Neural progenitor cell (in vitro differentiated cells): ENCODE results near the gene CRTC2. TPM values are rescaled to one million over a fixed set of nuclear protein-coding genes. Genes with fewer than 3 reads are reported as not detected.

Experiments
- DNase-seq: peaks from one replicate; pipeline ENCODE4 v3.0.0-alpha.2; 2016; ENCODE audit warnings: low spot score
- H2AFZ ChIP-seq: fragments of 200-600 bp; sonication (generic); replicated peaks from 2 replicates; pipeline ENCODE4 v1.6.1; 2016; ENCODE audit warnings: antibody characterized with exemption
- H3F3A ChIP-seq: fragments of 200-600 bp; sonication (generic); 2 replicates; pipeline ENCODE4 v1.6.1; 2016; ENCODE audit warnings: antibody characterized with exemption, low read depth
- H3K27ac ChIP-seq: fragments of 200-600 bp; sonication (generic); 2 replicates; pipeline ENCODE4 v1.5.1; 2016; ENCODE audit warnings: mild to moderate bottlenecking
- H3K27me3 ChIP-seq: fragments of 200-600 bp; sonication (generic); 2 replicates; pipeline ENCODE4 v1.6.1; 2016; ENCODE audit warnings: mild to moderate bottlenecking, moderate library complexity
- H3K36me3 ChIP-seq: fragments of 200-600 bp; sonication (generic); 2 replicates; pipeline ENCODE4 v1.5.1; 2016
- H3K4me1 ChIP-seq: fragments of 200-600 bp; sonication (generic); 2 replicates; pipeline ENCODE4 v1.6.1; 2016; ENCODE audit warnings: mixed run types
- H3K4me2 ChIP-seq: fragments of 200-600 bp; sonication (generic); 2 replicates; pipeline ENCODE4 v1.6.1; 2016
- H3K4me3 ChIP-seq: fragments of 200-600 bp; sonication (generic); 2 replicates; pipeline ENCODE4 v1.5.1; 2016
- H3K79me2 ChIP-seq: fragments of 200-600 bp; sonication (generic); 2 replicates; pipeline ENCODE4 v1.6.1; 2016; ENCODE audit warnings: low read depth
- H3K9ac ChIP-seq: fragments of 200-600 bp; sonication (generic); 2 replicates; pipeline ENCODE4 v1.6.1; 2016
- H3K9me3 ChIP-seq: fragments of 200-600 bp; sonication (generic); 2 replicates; pipeline ENCODE4 v1.5.1; 2016; ENCODE audit warnings: low read depth
- H4K20me1 ChIP-seq: fragments of 200-600 bp; sonication (generic); 2 replicates; pipeline ENCODE4 v1.6.1; 2016; ENCODE audit warnings: low read depth
- H3K27ac Mint-ChIP-seq: 3 replicates; pipeline ENCODE4 v1.8.0; 2021; ENCODE audit warnings: mixed read lengths
- H3K27me3 Mint-ChIP-seq: 2 replicates; pipeline ENCODE4 v1.8.0; 2022; ENCODE audit warnings: low read depth, mild to moderate bottlenecking, inconsistent platforms, moderate library complexity, mixed read lengths; ENCODE audit not compliant: insufficient read depth
- H3K36me3 Mint-ChIP-seq: 3 replicates; pipeline ENCODE4 v1.8.0; 2021; ENCODE audit warnings: mixed read lengths
- H3K4me1 Mint-ChIP-seq: 3 replicates; pipeline ENCODE4 v1.8.0; 2021; ENCODE audit warnings: mixed read lengths
- H3K4me3 Mint-ChIP-seq: 3 replicates; pipeline ENCODE4 v1.8.0; 2021; ENCODE audit warnings: mild to moderate bottlenecking, moderate library complexity, mixed read lengths
- H3K9me3 Mint-ChIP-seq: 3 replicates; pipeline ENCODE4 v1.8.0; 2020; ENCODE audit warnings: mixed read lengths
- EZH2 ChIP-seq: fragments of 200-600 bp; sonication (generic); IDR thresholded peaks from 2 replicates; pipeline ENCODE4 v1.6.1; 2017; ENCODE audit warnings: antibody characterized with exemption, mild to moderate bottlenecking, moderate library complexity
- EZH2phosphoT487 ChIP-seq: fragments of 200-600 bp; sonication (generic); IDR thresholded peaks from 2 replicates; pipeline ENCODE4 v1.6.1; 2017; ENCODE audit warnings: antibody characterized with exemption
- total RNA-seq: library from RNA; depleted of rRNA; stranded (reverse); fragments of >200 nt; gene quantifications from 2 replicates; pipeline ENCODE4 v1.2.3, GENCODE V29; 2015; ENCODE audit warnings: low replicate concordance
- TF ChIP-seq, protein P1 (sequence below): fragments of 200-600 bp; sonication (generic); IDR thresholded peaks from 2 replicates; pipeline ENCODE4 v1.5.1; 2017; ENCODE audit warnings: antibody characterized with exemption, mild to moderate bottlenecking

The CRTC2 gene
- total RNA-seq, 1 donor from 2014 or later = 6.7 TPM

DNA sequence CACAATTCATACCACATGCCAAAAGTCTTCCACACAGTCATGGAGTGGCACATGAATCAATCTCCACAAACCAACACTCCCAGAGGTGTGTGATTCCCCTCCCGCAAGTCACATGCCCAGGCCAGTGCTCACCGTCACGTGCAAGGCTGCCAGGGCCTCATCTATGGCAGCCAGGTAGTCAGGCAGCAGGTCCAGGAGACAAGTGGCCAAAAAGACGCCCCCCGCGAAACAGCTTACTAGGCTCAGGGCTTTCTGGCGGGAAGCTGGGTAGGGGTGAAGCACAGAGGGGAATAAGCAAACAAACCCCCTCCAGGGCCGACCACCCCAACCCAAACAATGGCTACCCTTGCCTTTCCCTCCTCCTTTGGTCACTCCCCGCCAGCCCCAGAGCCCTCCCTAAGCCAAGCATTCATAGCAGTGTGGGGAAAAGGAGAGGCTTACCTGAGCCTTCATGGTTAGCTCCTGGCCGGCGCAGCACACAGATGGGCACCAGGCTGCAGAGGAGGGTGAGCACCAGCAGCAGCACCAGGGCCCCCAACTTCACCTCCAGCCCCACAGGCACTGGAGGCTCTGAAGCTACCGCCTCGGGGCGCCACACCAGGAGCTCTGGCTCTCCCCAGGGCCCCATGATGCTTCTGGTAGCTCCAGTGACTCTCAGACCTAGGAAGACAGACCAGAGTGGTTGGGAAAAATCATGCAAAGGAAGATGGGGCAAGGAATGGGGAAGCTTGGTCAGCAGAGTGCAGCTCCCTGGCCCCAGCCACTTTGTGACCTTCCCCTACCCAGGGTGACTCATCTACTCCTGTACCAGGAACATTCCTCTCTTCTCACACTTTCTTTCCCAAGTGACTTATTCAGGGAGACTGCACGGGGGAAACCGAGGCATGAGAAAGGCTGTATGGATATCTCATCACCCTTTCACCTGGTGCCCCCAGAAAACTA is 3.9 kb upstream of the CRTC2 start:
- peaks cover 9% of the 10 kb centered on the region for H3K27me3 Mint-ChIP-seq
- Histone ChIP-seq H3K27ac (no peak overlapping the region), H3K4me3 (peak overlapping the region; percentile 63), H3K9ac (peak overlapping the region; percentile 71), H3K9me3 (no peaks in the 10 kb centered on the region), H2AFZ (no peak overlapping the region), H3F3A (peaks cover 60% of the 10 kb centered on the region), H3K4me2 (peak overlapping the region; percentile 91), H3K27me3 (no peaks in the 10 kb centered on the region), H3K4me1 (peaks cover 29% of the 10 kb centered on the region), H4K20me1 (peaks cover 13% of the 10 kb centered on the region), H3K79me2 (peaks cover 69% of the 10 kb centered on the region), H3K36me3 (no peaks in the 10 kb centered on the region)
- TF ChIP-seq EZH2 (no peak), EZH2phosphoT487 (no peak)
- TF ChIP-seq, protein P1, sequence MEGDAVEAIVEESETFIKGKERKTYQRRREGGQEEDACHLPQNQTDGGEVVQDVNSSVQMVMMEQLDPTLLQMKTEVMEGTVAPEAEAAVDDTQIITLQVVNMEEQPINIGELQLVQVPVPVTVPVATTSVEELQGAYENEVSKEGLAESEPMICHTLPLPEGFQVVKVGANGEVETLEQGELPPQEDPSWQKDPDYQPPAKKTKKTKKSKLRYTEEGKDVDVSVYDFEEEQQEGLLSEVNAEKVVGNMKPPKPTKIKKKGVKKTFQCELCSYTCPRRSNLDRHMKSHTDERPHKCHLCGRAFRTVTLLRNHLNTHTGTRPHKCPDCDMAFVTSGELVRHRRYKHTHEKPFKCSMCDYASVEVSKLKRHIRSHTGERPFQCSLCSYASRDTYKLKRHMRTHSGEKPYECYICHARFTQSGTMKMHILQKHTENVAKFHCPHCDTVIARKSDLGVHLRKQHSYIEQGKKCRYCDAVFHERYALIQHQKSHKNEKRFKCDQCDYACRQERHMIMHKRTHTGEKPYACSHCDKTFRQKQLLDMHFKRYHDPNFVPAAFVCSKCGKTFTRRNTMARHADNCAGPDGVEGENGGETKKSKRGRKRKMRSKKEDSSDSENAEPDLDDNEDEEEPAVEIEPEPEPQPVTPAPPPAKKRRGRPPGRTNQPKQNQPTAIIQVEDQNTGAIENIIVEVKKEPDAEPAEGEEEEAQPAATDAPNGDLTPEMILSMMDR = no peak
- H3K4me3 Mint-ChIP-seq = peak overlapping the region; percentile 88
- no peak for DNase-seq
- peak overlapping the region; percentile 97 for H3K27ac Mint-ChIP-seq
- H3K4me1 Mint-ChIP-seq = peaks cover 59% of the 10 kb centered on the region
- peaks cover 19% of the 10 kb centered on the region for H3K36me3 Mint-ChIP-seq
- no peaks in the 10 kb centered on the region for H3K9me3 Mint-ChIP-seq

- Mint-ChIP-seq H3K27ac (peak overlapping the region; percentile 2), H3K4me1 (peaks cover 63% of the 10 kb centered on the region), H3K36me3 (peaks cover 19% of the 10 kb centered on the region), H3K4me3 (peak overlapping the region; percentile 88), H3K9me3 (no peaks in the 10 kb centered on the region), H3K27me3 (peaks cover 10% of the 10 kb centered on the region)
- peaks cover 22% of the 10 kb centered on the region for H4K20me1 ChIP-seq
- no peaks in the 10 kb centered on the region for H3K27me3 ChIP-seq
- peaks cover 51% of the 10 kb centered on the region for H3F3A ChIP-seq
- H3K9ac ChIP-seq = peak overlapping the region; percentile 71
- H3K4me3 ChIP-seq = peak overlapping the region; percentile 63
- no peak for TF ChIP-seq EZH2
- no peak for TF ChIP-seq EZH2phosphoT487
- TF ChIP-seq, protein P1 = no peak
- H3K27ac ChIP-seq = no peak overlapping the region
- H3K4me2 ChIP-seq = peak overlapping the region; percentile 91
- H3K79me2 ChIP-seq = peaks cover 73% of the 10 kb centered on the region
- no peak for DNase-seq
- no peaks in the 10 kb centered on the region for H3K36me3 ChIP-seq
- H3K4me1 ChIP-seq = peaks cover 32% of the 10 kb centered on the region
- H2AFZ ChIP-seq = no peak overlapping the region
- no peaks in the 10 kb centered on the region for H3K9me3 ChIP-seq
Observed at GRCh38 chr1:153961421-153961820, 3.0 kb upstream of the CRTC2 start.

- Histone ChIP-seq H2AFZ (no peak overlapping the region), H3K27me3 (no peaks in the 10 kb centered on the region), H3K36me3 (no peaks in the 10 kb centered on the region), H3K4me1 (peaks cover 37% of the 10 kb centered on the region), H3K4me2 (no peak overlapping the region), H3K27ac (no peak overlapping the region), H3K9me3 (no peaks in the 10 kb centered on the region), H3K79me2 (peaks cover 73% of the 10 kb centered on the region), H3F3A (peaks cover 40% of the 10 kb centered on the region), H3K9ac (no peak overlapping the region), H3K4me3 (no peak overlapping the region), H4K20me1 (peaks cover 32% of the 10 kb centered on the region)
- peaks cover 15% of the 10 kb centered on the region for H3K36me3 Mint-ChIP-seq
- no peak overlapping the region for H3K27ac Mint-ChIP-seq
- no peaks in the 10 kb centered on the region for H3K9me3 Mint-ChIP-seq
- no peak for DNase-seq
- H3K4me1 Mint-ChIP-seq = peaks cover 57% of the 10 kb centered on the region
- TF ChIP-seq, protein P1 = no peak
- H3K27me3 Mint-ChIP-seq = peaks cover 11% of the 10 kb centered on the region
- peak overlapping the region; percentile 100 for H3K4me3 Mint-ChIP-seq
Observed at GRCh38 chr1:153960206-153960605, 1.8 kb upstream of the CRTC2 start.
